ENCODE measurements around the gene DACH1. TPM values are rescaled to one million over a fixed set of nuclear protein-coding genes. Genes with fewer than 3 reads are reported as not detected.

Gene DACH1
- total RNA-seq, 1 experiment from 2014 or later: 0.11 TPM

DNA sequence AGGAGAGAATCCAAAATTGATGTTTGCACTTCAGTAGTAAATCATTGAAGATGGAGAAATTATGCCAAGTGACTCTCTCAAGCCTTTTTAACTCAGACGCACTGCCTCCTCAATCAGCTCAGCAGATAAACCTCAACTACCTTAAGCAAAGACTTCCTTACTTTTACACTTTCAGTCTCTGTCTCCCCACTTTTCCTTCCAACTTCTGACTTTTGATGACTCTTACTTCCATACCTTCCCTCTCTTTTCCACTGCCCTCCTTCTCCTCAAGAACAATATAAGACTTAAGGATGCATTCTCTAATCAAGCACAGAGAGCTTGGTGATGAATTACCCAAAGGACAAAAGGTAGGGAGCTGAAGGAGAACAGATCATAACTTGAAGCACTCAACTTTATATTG lies 4.8 kb upstream of the DACH1 start:
- Histone ChIP-seq H3K27ac (ENCODE audit: low read depth, low read length, poor library complexity, severe bottlenecking) (no peak overlapping the region), H3K4me3 (ENCODE audit: low read depth, low read length, poor library complexity, severe bottlenecking) (no peak overlapping the region), H3K9me3 (ENCODE audit: low read depth, low read length, poor library complexity, severe bottlenecking) (no peaks in the 10 kb centered on the region), H3K27me3 (replicated peaks; ENCODE audit: insufficient read depth, low read depth, low read length, poor library complexity) (peaks cover 92% of the 10 kb centered on the region), H3K36me3 (ENCODE audit: insufficient read depth, low read length, poor library complexity, severe bottlenecking) (no peaks in the 10 kb centered on the region), H3K4me1 (ENCODE audit: insufficient read depth, low read length, poor library complexity, severe bottlenecking) (no peaks in the 10 kb centered on the region)
- ChIA-PET POLR2A (ENCODE audit: low non-redundant PET) (no interaction called here), CTCF (interaction anchor here (0.6 kb wide), 1 partner anchor 822 kb away, joined by 6 read pairs; no protein-coding TSS in a partner anchor)
- BruUV-seq (replicated peaks): no TSS peak
- intact Hi-C loops (cut with micrococcal nuclease; ENCODE audit: unreplicated experiment): no loop called here
- TF ChIP-seq, protein P1, sequence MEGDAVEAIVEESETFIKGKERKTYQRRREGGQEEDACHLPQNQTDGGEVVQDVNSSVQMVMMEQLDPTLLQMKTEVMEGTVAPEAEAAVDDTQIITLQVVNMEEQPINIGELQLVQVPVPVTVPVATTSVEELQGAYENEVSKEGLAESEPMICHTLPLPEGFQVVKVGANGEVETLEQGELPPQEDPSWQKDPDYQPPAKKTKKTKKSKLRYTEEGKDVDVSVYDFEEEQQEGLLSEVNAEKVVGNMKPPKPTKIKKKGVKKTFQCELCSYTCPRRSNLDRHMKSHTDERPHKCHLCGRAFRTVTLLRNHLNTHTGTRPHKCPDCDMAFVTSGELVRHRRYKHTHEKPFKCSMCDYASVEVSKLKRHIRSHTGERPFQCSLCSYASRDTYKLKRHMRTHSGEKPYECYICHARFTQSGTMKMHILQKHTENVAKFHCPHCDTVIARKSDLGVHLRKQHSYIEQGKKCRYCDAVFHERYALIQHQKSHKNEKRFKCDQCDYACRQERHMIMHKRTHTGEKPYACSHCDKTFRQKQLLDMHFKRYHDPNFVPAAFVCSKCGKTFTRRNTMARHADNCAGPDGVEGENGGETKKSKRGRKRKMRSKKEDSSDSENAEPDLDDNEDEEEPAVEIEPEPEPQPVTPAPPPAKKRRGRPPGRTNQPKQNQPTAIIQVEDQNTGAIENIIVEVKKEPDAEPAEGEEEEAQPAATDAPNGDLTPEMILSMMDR (conservative IDR thresholded peaks at IDR 0.05; ENCODE audit: low read depth, low read length): no peak
- peak; percentile 46 for TF ChIP-seq EZH2 (IDR thresholded peaks at IDR 0.05; ENCODE audit: borderline replicate concordance, low read depth, low read length, poor library complexity, severe bottlenecking)
- no peak for DNase-seq (ENCODE audit: low spot score)

DNA sequence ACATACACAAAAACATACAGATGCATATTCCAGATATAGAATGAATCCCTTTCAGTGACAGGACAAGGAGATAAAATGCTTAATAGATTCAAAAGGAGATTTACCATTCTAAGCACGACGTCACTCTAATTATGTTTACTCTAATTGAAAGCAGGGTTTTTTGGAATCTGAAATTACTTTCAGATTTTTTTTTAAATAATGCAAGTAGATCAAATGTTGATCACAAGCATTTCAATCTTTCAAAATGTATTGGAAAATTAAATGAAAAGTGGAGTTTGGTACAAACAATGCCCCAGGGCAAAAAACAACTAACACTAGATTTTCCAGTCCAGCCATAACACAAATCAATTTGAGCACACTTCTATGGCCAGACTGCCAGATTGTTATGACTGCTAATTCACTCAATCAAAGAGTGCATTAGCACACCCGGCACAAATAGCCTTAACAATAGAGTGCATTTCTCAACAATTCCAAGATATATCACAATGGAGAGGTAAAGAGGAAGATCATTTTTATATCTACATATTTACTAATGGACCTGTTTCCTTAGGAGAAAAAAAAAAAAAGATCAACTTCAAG lies 4.3 kb upstream of the DACH1 start:
- TF ChIP-seq EZH2 (IDR thresholded peaks at IDR 0.05; ENCODE audit: borderline replicate concordance, low read depth, low read length, poor library complexity, severe bottlenecking): no peak
- TF ChIP-seq, protein P1 (conservative IDR thresholded peaks at IDR 0.05; ENCODE audit: low read depth, low read length): no peak
- H3K27ac ChIP-seq (ENCODE audit: low read depth, low read length, poor library complexity, severe bottlenecking): no peak overlapping the region
- POLR2A ChIA-PET (ENCODE audit: low non-redundant PET): no interaction called here

DNA sequence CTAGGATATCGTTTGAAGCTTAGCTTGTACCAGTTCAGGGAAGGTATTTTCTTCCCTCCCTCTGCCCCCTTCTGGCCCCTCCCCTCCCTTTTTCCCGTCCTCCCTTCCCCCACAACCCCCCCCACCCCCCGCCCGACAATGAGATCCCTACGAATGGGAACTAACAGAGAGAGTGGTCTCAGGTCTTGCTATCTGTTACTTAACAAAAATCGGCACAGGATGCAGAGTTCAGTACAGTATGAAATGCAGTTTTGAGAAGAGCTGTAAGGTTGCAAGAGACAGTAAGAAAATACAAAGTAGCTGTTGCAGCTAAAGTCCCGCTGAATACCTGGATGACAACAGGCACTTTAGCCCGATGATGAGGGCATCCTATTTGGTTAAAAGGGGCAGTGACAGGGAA lies 3.1 kb upstream of the DACH1 start:
- H3K9me3 ChIP-seq (ENCODE audit: low read depth, low read length, poor library complexity, severe bottlenecking): no peaks in the 10 kb centered on the region
- no peak overlapping the region for H3K27ac ChIP-seq (ENCODE audit: low read depth, low read length, poor library complexity, severe bottlenecking)
- TF ChIP-seq EZH2 (IDR thresholded peaks at IDR 0.05; ENCODE audit: borderline replicate concordance, low read depth, low read length, poor library complexity, severe bottlenecking): peak; percentile 76
- TF ChIP-seq, protein P1 (conservative IDR thresholded peaks at IDR 0.05; ENCODE audit: low read depth, low read length): no peak
- no TSS peak for BruUV-seq (replicated peaks)
- ChIA-PET CTCF (no interaction called here), POLR2A (ENCODE audit: low non-redundant PET) (no interaction called here)
- no peaks in the 10 kb centered on the region for H3K36me3 ChIP-seq (ENCODE audit: insufficient read depth, low read length, poor library complexity, severe bottlenecking)
- DNase-seq (ENCODE audit: low spot score): no peak
- intact Hi-C loops (cut with micrococcal nuclease; ENCODE audit: unreplicated experiment): no loop called here
- peaks cover 5% of the 10 kb centered on the region for H3K4me1 ChIP-seq (ENCODE audit: insufficient read depth, low read length, poor library complexity, severe bottlenecking)
- peaks cover 95% of the 10 kb centered on the region for H3K27me3 ChIP-seq (replicated peaks; ENCODE audit: insufficient read depth, low read depth, low read length, poor library complexity)
- H3K4me3 ChIP-seq (ENCODE audit: low read depth, low read length, poor library complexity, severe bottlenecking): no peak overlapping the region

More for the DNA sequence above, 4.3 kb upstream of the DACH1 start:
- Histone ChIP-seq H3K27me3 (replicated peaks; ENCODE audit: insufficient read depth, low read depth, low read length, poor library complexity) (peaks cover 91% of the 10 kb centered on the region), H3K4me3 (ENCODE audit: low read depth, low read length, poor library complexity, severe bottlenecking) (no peak overlapping the region), H3K4me1 (ENCODE audit: insufficient read depth, low read length, poor library complexity, severe bottlenecking) (no peaks in the 10 kb centered on the region), H3K36me3 (ENCODE audit: insufficient read depth, low read length, poor library complexity, severe bottlenecking) (no peaks in the 10 kb centered on the region), H3K9me3 (ENCODE audit: low read depth, low read length, poor library complexity, severe bottlenecking) (no peaks in the 10 kb centered on the region)
- BruUV-seq (replicated peaks): no TSS peak
- CTCF ChIA-PET: interaction anchor here (0.6 kb wide), 1 partner anchor 822 kb away, joined by 6 read pairs; no protein-coding TSS in a partner anchor
- DNase-seq (ENCODE audit: low spot score): no peak
- intact Hi-C loops (cut with micrococcal nuclease; ENCODE audit: unreplicated experiment): no loop called here
